Suppressor macrophage (primary cell): Measurements from ENCODE around the gene MRPL49.
A peak's percentile ranks its signal among the peaks of the same experiment; 100 is the strongest.

Experiments
- DNase-seq, 4 experiments: peaks; one replicate each; pipeline ENCODE4 v3.0.0-alpha.2; 2020 to 2022
- total RNA-seq, 17 experiments: gene quantifications; one replicate each; lab custom pipeline; 2026; ENCODE audit warnings: mixed read lengths in 6 of 17, inconsistent platforms in 3 of 17; lab: John Stamatoyannopoulos, UW

MRPL49 gene
- total RNA-seq, result 13.9 to 45.1 (median 27.6) reads per million in 17 experiments

DNA sequence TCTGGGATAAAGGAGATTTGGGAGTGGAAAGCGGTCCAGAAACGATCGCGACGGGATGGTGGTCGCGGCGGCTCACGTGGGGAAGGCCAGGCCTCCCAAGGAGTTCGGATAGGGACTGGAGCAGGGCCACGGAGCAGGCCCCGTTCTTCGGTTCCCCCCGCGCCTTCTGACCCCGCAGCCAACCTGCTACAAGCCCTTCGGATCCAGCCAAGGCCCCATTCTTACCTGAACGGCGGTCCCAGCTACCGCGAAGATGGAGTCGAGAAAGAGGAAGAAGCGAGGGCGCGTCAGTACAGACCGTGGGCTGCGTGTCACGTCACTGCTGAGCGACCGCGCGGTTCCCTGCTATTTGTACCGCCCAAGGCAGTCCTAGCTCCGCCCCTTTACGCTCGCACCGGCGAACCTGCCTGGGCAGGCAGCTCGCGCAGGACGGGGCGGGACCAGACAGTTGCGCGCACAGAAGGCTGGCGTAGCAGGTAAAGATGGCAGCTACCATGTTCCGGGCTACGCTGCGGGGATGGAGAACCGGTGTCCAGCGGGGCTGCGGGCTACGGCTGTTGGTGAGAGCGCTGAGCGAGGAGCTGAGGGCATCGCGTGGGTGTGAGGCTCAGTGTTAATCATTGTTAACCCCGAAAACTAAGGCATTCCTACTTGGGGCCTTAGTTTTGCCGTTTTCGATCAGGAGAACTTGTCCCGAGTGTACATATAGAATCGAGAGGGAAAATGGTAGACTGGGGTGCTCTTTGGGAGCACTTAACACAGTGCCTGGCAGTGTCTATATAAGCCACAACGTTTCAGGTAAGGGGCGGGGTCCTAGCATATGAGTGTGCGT is at the start of gene MRPL49, which contains the start of gene FAU:
Gene MRPL49 (plus strand): TSS at position 457 of the 832 bp plus-strand sequence. CDS start 26 bp downstream, at position 483.
Gene FAU (minus strand): TSS at position 270 of the 832 bp plus-strand sequence. CDS start 321 bp downstream, outside the sequence.
- DNase-seq, result peak; percentile 99

DNA sequence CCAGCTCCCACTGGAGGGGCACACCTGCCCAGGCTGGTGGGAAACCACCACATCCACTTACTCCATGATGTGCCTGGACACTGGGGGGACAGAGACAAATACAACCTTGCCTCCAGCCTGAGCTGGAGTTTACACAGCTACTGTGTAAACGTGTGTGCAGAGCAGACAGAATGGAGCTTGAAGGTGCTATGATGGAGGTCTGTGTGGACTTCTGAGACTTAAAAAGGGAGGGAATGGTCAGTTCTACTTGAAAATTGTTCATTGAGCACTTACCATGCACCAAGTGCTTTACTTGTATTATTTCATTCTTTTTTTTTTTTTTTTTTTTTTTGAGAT is 49.5 kb upstream of the MRPL49 start:
- no peak for DNase-seq

DNA sequence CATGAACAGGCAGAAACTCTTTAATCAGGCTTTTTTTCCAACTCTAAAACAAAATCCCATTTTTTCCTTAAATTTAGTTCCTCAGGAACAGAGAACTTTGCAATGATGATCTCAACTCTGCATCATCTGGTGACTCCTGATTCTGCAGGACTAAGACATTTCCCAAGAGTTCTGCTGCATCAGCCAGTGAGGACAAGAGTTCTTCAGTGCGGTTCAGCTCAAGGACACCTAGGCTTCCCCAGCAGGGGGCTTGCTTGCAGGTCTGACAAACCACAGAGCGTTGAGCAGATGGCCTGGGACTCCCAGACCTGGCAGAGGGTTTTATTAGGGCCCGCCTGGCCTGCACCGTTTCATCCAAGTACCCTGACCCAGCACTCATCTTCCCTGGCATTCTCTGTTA is 44.7 kb upstream of the MRPL49 start:
- DNase-seq, result peak; percentile 23 to 60 (median 58)

DNA sequence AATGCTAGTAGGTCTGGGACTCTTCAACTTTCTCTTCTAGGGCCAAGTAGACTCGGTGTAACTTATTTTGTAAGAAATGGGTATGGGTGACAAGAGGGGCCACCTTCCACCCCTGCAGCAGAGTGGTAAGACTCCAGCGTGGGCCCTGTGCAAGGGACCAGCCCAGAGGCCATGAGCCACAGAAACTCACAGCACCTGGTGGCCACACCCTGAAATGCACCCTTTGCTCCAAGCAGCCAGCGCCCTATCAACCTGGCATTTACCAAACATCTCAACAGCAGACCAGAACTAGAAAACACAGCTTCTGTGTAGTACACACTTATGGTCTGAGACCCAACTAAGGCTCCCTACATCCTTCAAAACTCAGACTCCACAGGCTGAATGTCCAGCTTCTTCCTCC is 44.0 kb upstream of the MRPL49 start:
- DNase-seq, result peak; percentile 58 to 77 (median 67)

DNA sequence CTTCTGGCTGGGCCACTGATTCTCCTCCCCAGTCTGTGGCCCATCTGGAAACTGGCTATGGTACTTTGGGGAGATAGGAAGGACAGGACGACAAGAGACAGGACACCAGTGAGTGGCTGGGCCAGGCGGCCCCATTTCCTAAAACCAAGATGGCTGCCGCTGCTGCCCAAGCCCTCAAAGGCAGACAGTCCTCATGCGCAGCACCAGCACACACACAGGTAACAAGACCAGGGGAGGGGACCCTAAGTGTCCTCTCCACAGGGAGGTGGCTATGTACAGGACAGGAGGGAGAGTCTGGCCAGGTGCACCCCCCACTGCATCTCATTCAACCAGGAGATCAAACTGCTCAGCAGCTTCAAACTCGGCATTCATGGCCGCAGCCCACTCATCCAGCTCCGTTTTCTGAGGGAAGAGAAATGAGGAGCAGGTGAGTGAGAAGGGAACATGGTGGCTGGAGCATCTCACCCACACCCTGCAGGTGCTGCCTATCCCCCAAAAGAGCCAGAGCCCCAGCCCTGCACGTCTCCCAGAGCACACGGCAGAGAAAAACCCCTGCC is 43.3 kb upstream of the MRPL49 start:
- no peak for DNase-seq

DNA sequence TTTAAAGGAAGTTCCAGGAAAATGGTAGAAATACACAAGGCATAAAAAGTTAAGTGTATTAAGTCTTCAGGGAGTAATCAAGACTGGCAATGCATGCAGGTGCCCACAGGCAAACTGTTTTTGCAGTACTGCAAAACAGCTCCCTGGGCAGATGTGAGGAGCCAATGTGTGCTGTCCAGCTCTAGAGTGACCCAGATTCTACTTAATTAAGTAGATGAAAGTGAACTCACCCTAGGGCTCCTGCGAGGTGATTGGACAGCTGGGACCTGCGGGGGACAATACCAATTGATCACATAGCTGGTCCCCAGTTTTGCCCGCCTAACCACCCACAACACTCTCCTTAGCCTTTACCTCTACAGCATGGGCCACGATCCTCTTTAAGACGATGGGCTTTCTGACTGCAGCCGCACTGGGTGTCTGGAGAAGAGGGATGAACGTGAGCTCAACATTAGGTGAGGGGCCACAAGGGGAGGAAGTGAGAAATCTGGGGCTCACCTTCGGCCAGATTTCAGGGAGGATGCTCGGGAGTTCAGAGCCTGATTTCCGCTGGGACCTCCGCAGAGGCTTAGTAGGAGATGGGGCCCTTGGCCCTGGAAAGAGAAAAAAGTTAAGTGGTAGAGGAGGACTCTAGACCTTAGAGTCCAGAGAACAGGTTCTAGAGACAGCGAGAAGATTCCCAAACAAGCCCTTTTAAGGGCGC is 38.8 kb upstream of the MRPL49 start:
- no peak for DNase-seq

DNA sequence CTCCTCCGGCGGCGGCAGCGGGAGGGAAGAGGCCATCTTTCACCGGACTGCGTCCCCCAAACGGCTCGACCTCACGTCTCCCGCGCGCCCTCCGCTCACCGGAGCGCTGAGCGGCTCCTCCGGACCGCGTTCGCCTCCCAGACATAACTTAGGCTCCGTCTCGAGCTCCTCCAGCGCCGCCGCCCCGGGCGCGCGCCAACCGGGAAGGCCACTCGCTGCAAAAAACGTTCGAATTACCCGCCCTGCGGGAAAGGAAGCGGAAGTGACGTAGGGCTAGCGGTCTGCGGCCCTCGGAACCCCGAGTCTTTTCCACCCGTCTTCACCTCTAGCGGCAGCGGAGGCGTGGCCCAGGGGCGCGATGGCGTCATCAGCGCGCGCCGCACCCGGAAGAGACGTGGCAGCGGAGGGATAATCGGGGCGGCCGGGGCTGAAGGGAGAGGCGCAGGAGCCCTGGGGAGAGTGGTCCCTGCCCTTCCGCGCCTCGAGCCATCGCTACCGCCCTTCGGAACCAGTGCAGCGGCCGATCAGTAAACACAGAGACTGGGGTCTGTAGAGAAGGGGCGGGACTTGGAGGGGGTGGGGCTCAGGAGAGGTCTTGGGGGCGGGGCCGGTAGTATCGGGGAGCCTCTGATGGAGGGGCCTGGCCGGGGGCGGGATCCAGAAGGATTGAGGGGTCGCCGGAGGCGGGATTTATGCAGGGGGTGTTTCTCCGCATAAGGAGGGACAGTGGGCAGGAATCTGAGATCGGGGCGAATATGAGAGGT is 38.1 kb upstream of the MRPL49 start, which contains the start of the genes CDCA5 and ZFPL1:
Gene CDCA5 (minus strand): TSS at position 207 of the 764 bp plus-strand sequence. CDS start 62 bp downstream, at position 145.
Gene ZFPL1 (plus strand): TSS at position 389 of the 764 bp plus-strand sequence. CDS start 477 bp downstream, outside the sequence.
- DNase-seq, result peak; percentile 98 to 99 (median 98)

DNA sequence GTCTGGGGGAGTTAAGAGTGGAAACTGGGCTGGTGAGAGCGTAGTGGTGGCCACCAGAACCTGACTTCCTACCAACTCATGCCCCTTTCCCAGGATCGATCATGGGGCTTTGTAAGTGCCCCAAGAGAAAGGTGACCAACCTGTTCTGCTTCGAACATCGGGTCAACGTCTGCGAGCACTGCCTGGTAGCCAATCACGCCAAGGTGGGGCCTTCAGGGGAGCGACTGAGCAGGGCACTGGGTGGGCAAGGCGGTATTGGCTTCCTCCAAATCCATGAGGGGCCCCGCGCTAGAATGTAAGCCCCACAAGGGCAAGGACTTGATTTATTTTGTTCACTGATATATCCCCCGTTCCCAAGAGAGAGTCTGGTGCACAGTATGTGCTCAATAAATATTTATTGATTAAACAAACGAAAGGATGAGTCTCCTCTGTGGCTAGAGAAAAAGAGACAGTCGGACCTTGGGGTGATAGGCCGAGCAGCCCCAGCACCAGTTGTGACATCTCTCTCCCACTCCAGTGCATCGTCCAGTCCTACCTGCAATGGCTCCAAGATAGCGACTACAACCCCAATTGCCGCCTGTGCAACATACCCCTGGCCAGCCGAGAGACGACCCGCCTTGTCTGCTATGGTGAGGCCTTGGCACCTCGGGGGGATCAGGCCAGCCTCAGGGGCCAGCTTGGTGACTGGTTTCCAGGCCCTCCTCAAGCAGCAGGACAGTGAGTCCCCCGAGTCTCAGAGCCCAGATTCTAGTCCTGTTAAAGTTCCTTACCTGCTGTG is 37.3 kb upstream of the MRPL49 start:
- no peak for DNase-seq

DNA sequence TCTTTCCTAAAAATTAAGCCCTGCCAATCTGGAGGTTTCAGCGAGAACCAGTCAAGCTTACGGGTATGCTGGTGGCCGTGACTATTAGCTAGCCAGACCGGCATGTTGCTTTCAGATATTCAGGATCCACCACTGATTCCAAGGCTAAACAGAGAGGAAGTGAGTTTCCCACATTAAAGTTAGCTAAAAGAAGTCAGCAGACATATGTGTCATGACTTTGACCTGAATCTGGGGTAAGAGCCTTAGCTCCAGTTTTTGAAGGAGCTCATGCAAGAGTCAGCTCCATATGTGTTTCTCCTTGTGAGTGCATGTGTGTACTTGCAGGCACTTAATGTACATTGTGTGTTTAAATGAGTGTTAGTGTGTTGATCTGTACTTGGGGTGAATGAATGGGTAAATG is 36.7 kb upstream of the MRPL49 start:
- peak; percentile 40 to 78 (median 62) for DNase-seq

DNA sequence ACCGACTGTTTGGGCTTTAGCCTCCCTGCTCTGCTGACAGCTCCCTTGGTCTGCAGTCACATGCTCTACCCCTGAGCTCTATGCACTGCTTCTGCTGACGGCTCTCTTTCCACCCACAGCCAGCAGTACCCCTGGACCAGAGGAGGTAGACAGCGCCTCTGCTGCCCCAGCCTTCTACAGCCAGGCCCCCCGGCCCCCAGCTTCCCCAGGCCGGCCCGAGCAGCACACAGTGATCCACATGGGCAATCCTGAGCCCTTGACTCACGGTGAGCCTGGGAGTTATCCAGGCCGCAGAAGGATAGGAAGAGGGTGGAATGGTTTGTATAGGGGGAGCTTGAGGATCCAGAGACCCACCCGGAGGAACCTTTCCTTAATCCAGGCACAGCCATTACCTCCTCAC is 35.3 kb upstream of the MRPL49 start:
- DNase-seq, result no peak

DNA sequence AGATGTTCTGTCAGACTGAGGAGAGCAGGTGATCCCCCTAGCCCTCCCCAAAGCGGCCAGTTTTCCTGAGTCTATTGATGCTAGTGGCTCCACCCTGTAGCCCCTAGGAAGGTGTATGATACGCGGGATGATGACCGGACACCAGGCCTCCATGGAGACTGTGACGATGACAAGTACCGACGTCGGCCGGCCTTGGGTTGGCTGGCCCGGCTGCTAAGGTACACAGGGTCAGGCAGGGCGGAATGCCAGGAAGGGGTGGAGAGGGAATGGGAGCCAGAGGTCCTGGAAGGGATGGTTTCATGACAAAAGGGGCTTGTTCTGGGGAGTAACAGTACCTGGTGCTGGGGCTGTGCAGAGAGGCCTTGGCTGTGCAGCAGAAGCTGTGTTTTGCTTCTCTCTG is 34.9 kb upstream of the MRPL49 start:
- no peak for DNase-seq

DNA sequence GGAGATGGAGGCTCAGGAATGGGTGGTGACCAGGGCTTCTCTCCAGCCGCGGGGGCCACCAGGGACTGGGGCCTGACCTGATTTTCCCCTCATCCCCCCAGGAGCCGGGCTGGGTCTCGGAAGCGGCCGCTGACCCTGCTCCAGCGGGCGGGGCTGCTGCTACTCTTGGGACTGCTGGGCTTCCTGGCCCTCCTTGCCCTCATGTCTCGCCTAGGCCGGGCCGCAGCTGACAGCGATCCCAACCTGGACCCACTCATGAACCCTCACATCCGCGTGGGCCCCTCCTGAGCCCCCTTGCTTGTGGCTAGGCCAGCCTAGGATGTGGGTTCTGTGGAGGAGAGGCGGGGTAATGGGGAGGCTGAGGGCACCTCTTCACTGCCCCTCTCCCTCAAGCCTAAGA is 34.3 kb upstream of the MRPL49 start:
- DNase-seq, result no peak

DNA sequence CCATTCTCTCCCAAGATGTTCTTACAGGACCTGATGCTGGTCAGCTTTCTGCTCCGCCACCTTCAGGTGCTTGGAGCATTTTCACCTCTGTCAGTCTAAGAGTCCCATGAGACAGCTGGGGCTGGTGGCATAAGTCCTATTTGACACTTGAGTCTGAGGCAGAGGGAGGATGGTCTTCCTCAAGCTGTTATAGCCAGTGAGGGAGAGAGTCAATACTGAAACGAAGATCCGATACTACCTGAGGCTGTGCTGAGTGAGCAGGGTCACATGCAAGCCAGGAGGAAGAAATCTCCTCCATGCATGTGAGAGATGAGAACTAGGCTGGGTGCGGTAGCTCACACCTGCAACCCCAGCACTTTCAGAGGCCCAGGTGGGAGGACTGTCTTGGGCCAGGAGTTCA is 32.5 kb upstream of the MRPL49 start:
- DNase-seq, result no peak

DNA sequence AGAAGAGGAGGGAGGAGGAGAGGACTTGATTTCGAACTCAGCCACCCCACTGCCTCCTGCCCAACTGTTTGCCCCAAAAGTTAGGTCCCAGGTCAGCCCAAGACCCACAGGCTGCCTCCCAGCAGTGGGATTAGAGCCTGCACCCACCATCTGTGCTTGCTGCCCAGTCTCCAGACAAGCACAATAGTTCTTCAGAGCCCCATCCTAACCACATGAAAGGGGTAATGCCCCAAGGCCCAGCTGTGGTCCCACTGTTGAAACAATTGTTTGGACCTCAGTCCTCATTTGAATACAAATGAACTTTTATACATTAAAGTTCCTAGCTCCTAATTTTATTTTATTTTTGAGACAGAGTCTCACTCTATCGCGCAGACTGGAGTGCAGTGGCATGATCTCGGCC is 31.5 kb upstream of the MRPL49 start:
- DNase-seq, result no peak

DNA sequence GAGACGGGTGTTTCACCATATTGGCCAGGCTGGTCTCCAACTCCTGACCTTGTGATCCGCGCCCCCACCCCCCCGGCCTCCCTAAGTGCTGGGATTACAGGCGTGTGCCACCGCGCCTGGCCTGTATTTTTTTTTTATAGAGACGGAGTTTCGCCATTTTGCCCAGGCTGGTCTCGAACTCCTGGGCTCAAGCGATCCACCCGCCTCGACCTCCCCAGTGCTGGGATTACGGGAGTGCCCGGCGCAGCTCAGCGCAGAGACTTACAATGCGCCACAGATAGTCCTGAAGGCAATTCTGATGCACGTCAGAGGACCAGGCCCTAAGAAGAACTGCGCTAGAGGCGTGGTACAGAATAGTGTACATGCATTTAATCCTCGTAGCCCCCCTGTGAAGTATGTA is 26.7 kb upstream of the MRPL49 start:
- no peak for DNase-seq

DNA sequence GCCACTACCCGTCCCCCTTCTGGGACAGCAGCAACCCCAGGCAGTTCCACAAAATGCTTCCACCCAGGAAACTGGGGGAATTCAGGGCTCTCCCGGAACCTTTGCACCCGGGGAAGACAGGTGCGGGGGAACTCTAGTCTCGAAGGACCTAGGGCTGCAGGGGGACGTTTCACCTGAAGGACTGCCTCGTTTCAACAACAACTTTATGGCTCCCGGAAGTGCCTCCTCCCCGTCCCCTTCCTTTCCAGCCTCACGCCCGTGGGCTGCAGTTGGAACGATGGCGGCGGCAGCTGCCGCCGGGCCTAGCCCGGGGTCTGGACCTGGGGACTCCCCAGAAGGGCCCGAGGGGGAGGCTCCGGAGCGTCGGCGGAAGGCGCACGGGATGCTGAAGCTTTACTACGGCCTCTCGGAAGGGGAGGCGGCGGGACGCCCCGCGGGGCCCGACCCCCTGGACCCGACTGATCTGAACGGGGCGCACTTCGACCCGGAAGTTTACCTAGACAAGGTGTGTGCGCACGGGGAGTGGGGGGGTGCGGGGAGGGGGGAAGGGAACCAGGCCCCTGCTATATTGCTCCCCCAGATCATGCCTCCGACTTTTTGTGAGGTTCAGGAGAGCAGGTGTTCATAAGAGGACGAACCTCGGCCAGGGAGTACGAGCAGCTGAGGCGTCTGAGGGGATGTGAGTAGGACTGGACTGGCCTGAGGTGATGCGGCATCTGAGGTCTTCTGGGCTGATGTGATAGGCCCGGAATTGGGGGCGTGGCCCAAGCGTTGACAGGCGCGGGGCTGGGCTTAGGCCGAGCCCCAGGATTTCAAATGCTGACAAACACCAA is 25.9 kb upstream of the MRPL49 start, which contains the start of gene VPS51:
Gene VPS51 (plus strand): TSS at position 241 of the 833 bp plus-strand sequence. CDS start 37 bp downstream, at position 278.
- peak; percentile 90 to 94 (median 93) for DNase-seq

DNA sequence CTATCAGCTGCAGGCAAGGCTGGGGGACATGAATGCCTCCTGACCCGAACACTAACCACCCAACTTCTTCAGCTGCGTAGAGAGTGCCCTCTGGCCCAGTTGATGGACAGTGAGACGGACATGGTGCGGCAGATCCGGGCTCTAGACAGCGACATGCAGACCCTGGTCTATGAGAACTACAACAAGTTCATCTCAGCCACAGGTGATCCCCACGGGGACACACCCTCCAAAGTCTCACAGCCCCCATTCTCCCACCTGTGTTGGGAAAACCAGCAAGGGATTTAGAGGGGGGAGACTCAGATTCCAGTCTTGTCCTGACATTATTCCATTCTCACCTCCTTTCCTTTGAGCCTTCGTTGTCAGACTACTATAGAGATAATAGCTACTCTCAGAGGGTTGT is 25.2 kb upstream of the MRPL49 start:
- no peak for DNase-seq

DNA sequence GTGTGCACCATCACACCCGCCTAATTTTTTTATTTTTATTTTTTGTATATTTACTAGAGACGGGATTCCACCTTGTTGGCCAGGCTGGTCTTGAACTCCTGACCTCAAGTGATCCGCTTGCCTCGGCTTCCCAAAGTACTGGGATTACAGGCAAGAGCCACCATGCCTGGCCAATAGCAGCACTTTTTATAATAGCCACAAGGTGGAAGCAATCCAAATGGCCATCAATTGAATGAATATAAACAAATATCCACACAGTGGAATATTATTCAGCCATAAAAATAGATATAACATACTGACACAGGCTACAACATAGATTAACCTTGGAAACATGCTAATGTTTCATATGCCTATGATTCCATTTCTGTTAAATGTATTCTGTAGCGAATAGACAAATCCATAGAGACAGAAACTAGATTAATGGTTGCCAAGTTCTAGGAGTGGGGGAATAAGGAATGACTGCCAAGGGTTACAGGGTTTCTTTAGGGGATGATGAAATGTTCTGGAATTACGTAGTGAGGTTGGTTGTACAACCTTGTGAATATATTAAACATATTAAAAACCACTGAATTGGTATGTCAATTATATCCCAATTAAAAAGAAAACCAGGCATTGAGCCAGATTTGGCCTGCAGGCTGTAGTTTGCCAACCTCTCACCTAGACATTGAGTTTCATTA is 21.3 kb upstream of the MRPL49 start:
- no peak for DNase-seq

DNA sequence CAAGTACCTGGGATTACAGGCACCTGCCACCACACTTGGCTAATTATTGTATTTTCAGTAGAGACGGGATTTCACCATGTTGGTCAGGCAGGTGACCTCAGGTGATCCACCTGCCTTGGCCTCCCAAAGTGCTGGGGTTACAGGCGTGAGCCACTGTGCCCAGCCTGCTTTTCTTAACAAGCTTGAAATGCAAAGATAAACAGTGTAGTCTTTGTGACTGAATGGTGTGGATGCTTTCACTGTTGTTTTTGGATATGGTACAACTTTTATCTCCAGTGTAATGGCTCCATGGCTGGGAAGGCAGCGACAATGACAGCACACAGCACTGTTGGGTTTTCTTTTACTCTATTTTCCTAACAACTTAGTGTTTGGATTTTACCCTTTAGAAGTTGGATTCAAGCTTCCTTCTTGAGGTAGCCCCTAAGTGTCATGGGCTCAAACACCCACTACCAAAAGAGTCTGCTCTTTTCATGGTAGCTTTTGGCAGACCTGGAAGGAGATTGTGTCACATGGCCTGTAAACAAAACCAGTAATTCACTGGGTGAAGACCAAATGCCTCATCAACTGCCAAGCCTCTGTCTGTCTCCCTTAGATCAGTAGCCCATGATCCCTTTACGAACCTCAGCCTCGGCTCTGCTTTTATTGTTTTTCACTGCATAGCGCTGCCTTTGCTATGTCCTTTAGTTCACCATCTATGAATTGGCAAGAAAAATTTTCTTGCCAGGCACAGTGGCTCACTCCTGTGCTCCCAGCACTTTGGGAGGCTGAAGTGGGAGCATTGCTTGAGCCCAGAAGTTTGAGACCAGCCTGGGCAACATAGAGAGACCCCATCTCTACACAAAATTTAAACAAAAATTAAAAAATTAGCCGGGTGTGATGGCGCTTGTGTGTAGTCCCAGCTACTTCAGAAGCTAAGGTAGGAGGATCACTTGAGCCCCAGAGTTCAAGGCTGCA is 19.7 kb upstream of the MRPL49 start:
- DNase-seq, result no peak
